ENCODE data around the gene DBNL. TPM values are rescaled to one million over a fixed set of nuclear protein-coding genes. Genes with fewer than 3 reads are reported as not detected.
A peak's percentile ranks its signal among the peaks of the same experiment; 100 is the strongest.

DBNL gene
- total RNA-seq, 1 donor from 2014 or later, result 85.0 TPM

GRCh38 chr7:44042221-44042620, 2.3 kb upstream of the DBNL start:
- Histone ChIP-seq H3K27ac (ENCODE audit: low read depth, low read length) (no peak overlapping the region), H3K36me3 (ENCODE audit: insufficient read depth, low read length) (peaks cover 5% of the 10 kb centered on the region), H3K4me1 (ENCODE audit: insufficient read depth, low read length) (peaks cover 15% of the 10 kb centered on the region), H3K4me2 (ENCODE audit: low read length) (no peak overlapping the region), H4K20me1 (ENCODE audit: insufficient read depth, low read length) (peaks cover 14% of the 10 kb centered on the region), H3K9ac (ENCODE audit: low read length) (no peak overlapping the region), H3K79me2 (ENCODE audit: insufficient read depth, low read length) (peaks cover 28% of the 10 kb centered on the region), H3K9me3 (ENCODE audit: insufficient read depth, low read depth, low read length) (no peaks in the 10 kb centered on the region), H2AFZ (ENCODE audit: low read depth, low read length) (no peak overlapping the region), H3K4me3 (ENCODE audit: insufficient read depth, low read depth, low read length) (no peak overlapping the region), H3K27me3 (ENCODE audit: insufficient read depth, low read length) (no peaks in the 10 kb centered on the region)
- H3K27ac Mint-ChIP-seq (ENCODE audit: unreplicated experiment), result no peak overlapping the region
- no peak overlapping the region for H3K4me3 Mint-ChIP-seq (ENCODE audit: unreplicated experiment)
- TF ChIP-seq EZH2 (IDR thresholded peaks at IDR 0.05; ENCODE audit: insufficient read depth, low read length) (no peak), CTCF (IDR thresholded peaks at IDR 0.05; ENCODE audit: insufficient read depth, low read depth, low read length) (no peak)
- H3K36me3 Mint-ChIP-seq (ENCODE audit: low read depth, unreplicated experiment), result no peaks in the 10 kb centered on the region
- H3K4me1 Mint-ChIP-seq (ENCODE audit: low read depth, unreplicated experiment), result peaks cover 20% of the 10 kb centered on the region
- no peaks in the 10 kb centered on the region for H3K9me3 Mint-ChIP-seq (ENCODE audit: unreplicated experiment)
- DNase-seq (ENCODE audit: low read depth), result no peak
- FAIRE-seq, result no peak
- H3K27me3 Mint-ChIP-seq (ENCODE audit: low read depth, unreplicated experiment), result peaks cover 2% of the 10 kb centered on the region

GRCh38 chr7:44043902-44044301, 600 bp upstream of the DBNL start:
- peak overlapping the region; percentile 89 for H3K9ac ChIP-seq (ENCODE audit: low read length)

More at GRCh38 chr7:44043902-44044301, 600 bp upstream of the DBNL start:
- peaks cover 2% of the 10 kb centered on the region for H3K36me3 Mint-ChIP-seq (ENCODE audit: low read depth, unreplicated experiment)
- peak overlapping the region; percentile 95 for H3K4me3 Mint-ChIP-seq (ENCODE audit: unreplicated experiment)
- peaks cover 45% of the 10 kb centered on the region for H3K79me2 ChIP-seq (ENCODE audit: insufficient read depth, low read length)
- H3K4me2 ChIP-seq (ENCODE audit: low read length), result peak overlapping the region; percentile 91
- H3K4me3 ChIP-seq (ENCODE audit: insufficient read depth, low read depth, low read length), result peak overlapping the region; percentile 75
- H3K27ac Mint-ChIP-seq (ENCODE audit: unreplicated experiment), result peak overlapping the region; percentile 89
- no peaks in the 10 kb centered on the region for H3K27me3 Mint-ChIP-seq (ENCODE audit: low read depth, unreplicated experiment)
- H2AFZ ChIP-seq (ENCODE audit: low read depth, low read length), result peak overlapping the region; percentile 99
- DNase-seq (ENCODE audit: low read depth) (no peak), FAIRE-seq (no peak)
- TF ChIP-seq EZH2 (IDR thresholded peaks at IDR 0.05; ENCODE audit: insufficient read depth, low read length), result no peak
- no peak for TF ChIP-seq CTCF (IDR thresholded peaks at IDR 0.05; ENCODE audit: insufficient read depth, low read depth, low read length)
- no peaks in the 10 kb centered on the region for H3K9me3 ChIP-seq (ENCODE audit: insufficient read depth, low read depth, low read length)
- peaks cover 29% of the 10 kb centered on the region for H4K20me1 ChIP-seq (ENCODE audit: insufficient read depth, low read length)
- no peak overlapping the region for H3K27ac ChIP-seq (ENCODE audit: low read depth, low read length)
- no peaks in the 10 kb centered on the region for H3K9me3 Mint-ChIP-seq (ENCODE audit: unreplicated experiment)
- H3K4me1 Mint-ChIP-seq (ENCODE audit: low read depth, unreplicated experiment), result peaks cover 23% of the 10 kb centered on the region
- peaks cover 15% of the 10 kb centered on the region for H3K4me1 ChIP-seq (ENCODE audit: insufficient read depth, low read length)
- H3K36me3 ChIP-seq (ENCODE audit: insufficient read depth, low read length), result peaks cover 5% of the 10 kb centered on the region
- no peaks in the 10 kb centered on the region for H3K27me3 ChIP-seq (ENCODE audit: insufficient read depth, low read length)

All from astrocyte (in vitro differentiated cells and primary cell).